Activated CD4-positive, alpha-beta T cell treated with anti-CD3 and anti-CD28 coated beads for 48 hours (primary cell): ENCODE results near the gene WNT6.

Source experiments
- DNase-seq: peaks from one replicate; pipeline ENCODE4 v3.0.0-alpha.2; 2020

The WNT6 gene

DNA sequence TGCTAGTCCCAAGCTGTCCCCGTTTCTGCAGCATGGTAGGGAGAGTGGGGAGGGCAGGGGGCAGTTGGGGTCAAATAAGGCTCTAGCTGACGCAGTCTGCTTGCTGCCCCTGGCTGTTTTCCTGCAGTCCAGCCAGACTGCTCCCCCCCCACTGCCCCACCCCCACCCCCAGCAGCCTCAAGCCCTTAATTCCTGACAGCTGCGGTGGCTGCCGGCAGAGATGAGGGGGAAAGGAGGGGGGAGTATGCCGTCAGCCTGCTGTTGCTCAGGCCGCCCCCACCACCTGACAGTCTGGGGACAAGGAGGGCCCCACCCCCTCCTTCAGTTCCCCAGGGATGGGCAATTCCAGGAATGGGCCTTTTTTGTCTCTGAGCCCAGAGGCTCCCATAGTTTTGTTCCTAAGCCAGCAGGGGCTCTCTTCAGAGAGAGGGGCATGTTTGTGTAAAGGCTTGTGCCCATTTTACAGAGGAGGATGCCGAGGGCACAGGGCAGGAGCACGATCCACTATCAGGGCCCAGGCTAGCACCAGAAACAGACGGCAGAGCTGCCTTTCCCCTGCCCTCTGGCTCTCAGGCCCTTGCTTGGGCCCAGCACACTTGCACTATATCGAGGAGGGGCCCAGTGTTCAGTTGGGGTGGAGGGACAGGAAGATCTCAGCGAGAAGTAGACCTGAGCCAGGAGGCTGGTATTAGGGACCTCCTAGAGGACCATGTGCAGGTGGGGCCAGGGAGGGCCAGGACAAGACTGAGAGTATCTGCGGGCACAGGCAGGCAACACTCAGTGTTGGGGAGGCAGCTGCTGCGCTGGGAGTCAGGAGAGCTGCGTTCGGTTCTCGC lies 19.5 kb downstream of the WNT6 start:
- DNase-seq: peak; percentile 10

DNA sequence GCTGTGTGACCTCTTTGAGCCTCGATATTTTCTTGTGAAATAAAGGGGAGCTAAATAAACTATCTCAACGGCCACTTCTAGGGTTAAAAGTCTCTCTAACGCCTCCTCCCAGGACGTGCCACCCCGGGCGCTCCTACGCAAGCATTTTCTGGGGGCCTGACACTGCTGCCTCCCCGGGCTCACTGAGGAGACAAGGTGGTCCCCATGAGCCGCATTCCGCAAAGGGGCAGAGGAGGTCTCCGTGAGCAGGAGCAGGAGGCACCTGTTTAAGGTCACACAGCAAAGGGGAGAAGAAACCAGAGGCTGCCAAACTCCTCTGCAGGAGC lies 20.1 kb downstream of the WNT6 start:
- no peak for DNase-seq

DNA sequence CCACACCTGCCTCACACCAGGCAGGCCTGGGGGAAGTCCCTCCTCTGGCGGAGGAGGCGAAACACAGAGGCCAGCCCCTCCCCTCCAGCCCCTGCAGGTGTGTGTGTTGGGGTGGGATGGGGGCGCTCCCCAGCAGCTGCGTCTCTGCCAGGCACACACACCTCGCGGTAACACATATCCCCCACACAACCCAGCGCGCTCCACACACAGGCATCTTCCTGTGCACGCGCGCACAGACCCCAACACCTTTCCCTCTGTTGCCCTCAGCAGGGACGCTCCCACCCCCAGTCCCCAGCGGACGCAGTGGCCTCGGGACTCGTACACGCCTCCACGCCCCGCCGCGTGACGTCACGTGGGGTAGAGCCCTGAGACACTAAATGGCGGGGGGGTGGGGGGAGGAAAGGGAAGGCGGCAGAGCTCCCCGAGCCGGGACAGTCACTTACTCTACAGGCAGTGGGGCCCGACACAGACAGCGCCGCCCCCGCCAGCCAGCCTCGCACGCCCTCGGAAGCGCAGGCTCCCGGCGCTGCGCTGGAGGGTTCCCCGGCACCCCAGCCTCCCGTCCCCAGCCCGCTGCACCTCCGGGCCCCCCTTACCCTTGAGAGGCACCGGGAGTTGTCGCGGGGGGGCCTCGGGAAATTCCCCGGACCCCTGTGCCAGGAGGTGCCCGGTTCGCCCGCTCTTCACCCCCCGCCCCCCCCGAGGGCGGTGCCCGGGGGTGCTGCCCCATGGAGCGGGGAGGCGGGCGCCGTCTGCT lies 20.7 kb downstream of the WNT6 start, which contains the start of gene WNT10A:
Gene WNT10A, plus strand, starts transcription at position 751 of the 757 bp plus-strand sequence. CDS start 144 bp downstream, outside the sequence.
- DNase-seq: peak; percentile 69

DNA sequence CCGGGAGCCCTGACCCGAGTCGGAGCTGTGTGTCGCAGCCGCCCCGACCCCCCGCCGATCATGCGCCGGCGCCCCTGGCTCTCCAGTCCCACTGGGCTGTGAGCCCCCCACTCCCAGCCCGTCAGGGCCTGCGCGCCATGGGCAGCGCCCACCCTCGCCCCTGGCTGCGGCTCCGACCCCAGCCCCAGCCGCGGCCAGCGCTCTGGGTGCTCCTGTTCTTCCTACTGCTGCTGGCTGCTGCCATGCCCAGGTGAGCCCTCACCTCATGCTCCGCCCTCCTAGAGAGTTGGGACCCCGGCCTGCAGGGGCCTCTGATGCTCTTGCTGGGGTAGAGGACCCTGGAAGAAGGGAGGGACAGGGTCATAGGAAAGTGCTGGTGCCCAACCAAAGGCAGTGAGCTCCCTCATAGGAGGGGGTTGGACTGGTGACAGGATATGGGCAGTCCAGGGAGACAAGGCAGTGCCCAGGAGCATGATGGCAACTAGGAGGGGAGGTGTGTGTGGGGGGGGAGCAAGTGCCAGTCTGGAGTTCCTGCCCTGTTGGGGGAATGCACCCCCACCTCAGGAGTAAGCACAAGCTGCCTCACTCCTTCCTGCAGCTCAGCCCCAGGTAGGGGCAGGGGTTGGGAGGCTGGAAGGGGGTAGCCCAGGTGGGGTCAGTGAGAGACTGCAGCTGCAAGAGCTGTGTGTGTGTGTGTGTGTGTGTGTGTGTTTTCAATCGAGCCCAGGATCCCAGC lies 21.4 kb downstream of the WNT6 start:
- no peak for DNase-seq

DNA sequence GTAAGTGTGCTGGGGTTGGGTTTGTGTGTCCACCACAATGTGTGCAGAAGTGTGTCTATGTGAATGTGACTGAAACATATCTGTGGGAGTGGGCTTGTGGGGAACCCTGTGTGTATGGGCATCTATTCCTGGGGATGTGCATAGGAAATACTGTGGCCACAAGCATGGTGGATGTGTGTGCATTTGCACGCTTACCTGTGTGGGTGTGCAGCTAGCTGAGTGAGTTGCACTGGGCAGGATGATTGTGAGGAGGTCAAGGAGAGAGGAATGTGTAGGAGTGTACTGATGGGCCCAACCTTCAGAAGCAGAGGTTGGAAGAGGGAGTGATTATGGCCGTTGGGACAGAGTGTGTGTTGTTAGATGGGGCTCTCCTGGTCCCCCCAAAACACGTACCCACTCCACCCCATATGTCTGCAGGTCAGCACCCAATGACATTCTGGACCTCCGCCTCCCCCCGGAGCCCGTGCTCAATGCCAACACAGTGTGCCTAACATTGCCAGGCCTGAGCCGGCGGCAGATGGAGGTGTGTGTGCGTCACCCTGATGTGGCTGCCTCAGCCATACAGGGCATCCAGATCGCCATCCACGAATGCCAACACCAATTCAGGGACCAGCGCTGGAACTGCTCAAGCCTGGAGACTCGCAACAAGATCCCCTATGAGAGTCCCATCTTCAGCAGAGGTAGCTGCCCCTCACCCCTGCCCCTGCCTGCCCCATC lies 22.3 kb downstream of the WNT6 start:
- peak; percentile 7 for DNase-seq

DNA sequence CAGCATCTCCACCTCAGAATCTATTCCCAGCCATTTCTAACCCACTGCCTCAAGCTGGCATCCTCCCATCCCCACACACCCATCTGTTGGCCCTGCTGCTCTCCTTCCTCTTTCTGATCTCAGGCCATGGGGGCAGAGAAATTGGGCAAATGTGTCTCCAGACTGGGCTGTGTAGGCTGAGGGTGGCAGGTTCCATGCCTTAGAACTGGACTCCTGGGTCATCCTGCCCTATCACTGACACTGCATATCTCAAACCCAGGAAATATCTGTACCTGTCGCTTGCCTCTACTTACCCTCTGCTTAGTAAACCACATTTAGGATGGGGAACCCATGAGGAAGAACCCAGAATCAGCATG lies 22.8 kb downstream of the WNT6 start:
- no peak for DNase-seq

DNA sequence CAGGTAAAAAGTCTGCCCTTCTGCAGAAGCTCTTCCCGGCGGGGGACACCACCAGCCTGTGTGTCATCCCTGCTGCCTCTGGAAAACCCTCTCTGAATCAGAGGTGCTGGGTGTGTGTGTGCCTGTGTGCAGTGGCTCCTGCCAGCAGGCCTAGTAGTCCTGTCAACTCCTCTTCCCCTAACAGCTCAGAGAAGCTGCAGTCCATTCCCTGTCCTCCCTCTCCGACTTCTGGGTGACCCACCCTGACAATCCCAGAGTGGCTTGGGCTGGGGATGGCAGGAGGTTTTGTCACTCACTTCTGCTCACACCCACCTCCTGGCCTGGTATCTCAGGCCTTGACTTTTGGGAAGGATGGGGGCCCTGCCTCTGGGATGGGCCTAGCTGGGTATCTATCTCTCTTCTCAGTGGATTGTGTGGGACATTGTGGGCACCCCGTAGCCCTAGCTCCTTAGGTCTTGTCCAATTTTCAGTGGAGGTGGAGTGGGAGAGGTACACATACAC lies 23.3 kb downstream of the WNT6 start:
- DNase-seq: peak; percentile 40

DNA sequence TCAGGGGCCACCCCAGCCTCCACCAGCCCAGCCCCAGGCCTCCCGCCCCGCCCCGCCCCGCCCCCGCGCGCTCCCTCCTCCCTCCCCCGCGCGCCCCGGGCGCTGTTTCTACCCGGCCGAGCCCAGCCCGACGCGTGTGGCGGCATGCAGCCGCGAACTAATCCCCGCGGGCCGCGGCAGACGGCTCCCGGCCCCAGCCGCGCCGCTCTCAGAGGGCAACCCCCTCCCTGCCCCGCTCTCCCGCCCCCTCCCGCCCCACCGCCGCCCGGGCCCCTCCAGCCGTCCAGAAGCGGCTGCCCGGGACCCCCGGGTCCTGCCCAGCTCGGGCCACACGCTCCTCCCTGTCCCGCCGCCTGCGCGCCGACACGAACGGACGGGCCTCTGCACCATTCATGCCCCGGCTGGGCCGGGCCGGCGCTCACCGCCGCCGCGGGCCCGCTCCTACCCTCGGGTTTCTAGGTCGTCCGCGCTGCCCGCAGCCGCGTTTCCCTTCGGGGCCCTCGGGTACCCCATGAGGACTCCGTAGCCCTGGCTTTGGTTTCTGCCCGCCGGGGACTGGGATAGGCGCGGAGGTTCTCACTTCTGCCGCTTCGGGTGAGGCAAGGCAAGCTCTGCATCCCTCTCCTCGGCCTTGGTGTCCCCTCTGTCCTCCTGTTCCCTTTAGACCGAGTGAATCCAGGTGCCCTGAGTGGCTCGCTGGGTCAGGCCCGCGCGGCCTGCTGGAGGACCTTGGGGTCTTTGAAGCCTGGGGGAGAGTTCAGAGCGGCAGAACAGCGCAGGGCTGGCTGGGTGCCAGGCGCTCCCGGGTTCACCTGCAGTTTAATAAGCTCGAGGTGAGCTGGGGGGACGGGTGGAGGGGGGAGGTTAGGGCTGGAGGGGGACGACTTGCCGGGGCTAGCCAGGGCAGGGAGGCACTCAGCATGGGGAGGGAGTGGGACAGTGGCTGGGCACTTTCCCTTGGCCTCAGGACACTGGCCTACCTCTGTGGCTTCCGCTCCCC lies 24.2 kb downstream of the WNT6 start:
- DNase-seq: no peak

DNA sequence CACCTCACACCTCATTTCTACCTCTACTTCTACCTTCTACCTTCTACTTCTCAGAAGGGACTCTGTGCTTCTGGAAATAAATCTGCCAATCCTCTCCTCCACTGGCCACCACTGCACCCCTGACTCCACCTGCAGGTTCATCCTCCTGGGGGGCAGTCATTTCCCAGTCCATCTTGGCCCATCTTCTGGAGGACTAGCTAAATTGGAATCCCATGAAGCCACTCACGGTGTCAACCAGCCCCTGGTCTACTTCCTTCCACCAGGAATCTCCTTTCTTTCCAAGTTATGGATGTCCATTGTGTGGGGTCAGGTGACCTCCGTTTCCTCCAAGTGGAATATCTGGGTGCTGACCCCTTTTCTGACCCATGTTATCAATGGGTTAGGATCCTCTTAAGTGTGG lies 24.9 kb downstream of the WNT6 start:
- no peak for DNase-seq

DNA sequence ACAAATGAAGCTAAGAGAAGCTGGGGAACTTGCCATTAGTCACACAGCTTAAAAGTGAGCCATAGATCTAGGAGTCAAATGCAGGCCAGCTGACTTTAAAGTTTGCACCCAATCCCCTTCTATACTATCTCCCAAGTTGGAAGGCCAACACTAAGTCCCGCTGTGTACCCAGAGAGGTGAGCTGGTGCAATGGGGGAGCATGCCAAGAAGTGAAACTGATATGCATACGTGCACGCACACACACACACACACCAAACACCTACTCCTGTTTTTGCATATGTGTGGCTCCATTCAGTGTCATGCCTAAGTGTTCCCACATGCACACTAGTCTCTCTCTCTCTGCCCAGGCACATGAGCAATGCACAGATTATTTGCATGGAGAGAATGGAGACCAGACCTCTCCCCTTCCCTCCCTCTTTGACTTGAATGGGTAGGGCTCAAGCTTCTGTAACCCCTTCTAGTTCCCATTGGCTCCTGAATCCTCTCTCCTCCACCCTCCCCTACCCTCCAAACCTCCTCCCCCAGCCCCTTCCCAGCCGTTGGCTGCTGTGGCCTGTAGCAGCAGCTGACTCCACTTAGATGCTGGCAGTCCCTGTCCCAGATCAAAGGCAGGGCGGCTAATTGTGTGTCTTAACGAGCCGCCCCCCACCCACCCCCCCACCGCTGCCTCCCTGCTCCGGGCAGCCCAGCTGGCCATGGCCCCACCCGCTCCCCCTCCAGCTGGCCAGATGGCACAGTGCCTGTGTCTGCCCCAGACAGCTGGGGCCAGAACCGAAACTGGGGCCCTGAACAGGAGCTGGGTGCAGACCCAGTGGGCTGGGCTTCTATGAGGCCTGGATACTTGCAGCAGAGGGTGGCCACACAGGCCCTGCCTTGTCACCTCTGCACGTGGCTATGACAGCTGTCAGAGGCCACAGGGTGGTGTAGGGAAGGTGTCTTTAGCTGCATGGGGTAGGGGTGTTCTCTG lies 26.7 kb downstream of the WNT6 start:
- DNase-seq: no peak

DNA sequence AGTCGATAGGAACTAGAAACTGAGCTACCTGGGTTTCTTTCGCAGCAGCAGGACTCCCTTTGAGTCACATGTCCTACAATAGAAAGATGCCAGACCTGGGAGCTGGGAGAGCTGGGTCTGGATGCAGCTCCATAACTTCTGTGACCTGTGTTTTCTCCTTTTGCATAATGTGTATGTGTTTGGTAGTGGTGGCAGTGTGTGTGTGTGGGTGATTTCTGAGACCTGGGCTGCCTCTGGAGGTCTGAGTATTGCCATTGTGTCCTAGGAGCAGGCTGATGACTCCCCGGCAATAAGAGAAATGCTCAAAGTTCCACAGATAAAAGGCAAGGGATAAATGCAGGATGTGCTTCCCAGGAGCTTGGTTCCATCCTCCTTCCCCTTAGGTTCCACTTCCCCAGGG lies 27.5 kb downstream of the WNT6 start:
- no peak for DNase-seq

DNA sequence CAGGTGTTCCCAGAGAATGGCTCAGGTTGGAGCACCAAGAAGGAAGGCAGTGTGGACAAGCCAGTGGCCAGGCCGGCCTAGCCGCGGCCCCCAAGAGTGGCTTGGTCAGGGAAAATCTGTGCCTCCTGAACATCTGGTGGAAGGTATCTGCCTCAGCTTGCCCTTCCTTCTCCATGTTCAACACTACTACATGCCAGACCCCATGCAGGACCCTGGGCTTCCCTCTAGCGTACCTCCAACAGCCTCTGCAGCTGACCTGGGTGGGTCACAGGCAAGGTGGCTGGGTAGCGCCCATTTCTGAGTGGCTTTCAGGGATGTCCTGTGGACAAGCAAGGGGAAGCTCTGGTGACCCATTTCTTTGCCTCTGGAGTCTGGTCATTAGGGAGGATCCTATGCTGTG lies 28.7 kb downstream of the WNT6 start:
- no peak for DNase-seq

DNA sequence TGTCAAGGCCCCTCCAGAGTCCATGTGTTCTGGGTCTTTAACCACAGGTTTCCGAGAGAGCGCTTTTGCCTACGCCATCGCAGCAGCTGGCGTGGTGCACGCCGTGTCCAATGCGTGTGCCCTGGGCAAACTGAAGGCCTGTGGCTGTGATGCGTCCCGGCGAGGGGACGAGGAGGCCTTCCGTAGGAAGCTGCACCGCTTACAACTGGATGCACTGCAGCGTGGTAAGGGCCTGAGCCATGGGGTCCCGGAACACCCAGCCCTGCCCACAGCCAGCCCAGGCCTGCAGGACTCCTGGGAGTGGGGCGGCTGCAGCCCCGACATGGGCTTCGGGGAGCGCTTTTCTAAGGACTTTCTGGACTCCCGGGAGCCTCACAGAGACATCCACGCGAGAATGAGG lies 30.3 kb downstream of the WNT6 start:
- no peak for DNase-seq

DNA sequence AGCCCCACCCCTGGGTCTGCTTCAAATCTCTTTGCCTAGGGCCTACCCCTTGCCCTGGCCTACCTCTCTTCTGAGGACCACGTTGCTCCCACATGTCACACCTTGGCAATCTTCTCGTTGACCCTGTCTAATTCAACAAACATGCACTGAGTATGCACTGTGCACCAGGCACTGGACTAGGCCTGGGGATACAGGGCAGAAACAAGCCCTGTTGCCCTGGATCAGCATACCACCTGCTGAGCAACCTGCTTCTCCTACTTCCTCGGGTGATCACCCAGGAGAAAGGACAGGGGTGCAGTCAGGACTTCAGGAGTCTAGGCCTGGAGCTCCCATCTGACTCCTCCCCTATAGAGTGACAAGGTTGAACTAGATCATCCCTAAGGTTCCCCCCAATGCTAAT lies 30.8 kb downstream of the WNT6 start:
- no peak for DNase-seq

DNA sequence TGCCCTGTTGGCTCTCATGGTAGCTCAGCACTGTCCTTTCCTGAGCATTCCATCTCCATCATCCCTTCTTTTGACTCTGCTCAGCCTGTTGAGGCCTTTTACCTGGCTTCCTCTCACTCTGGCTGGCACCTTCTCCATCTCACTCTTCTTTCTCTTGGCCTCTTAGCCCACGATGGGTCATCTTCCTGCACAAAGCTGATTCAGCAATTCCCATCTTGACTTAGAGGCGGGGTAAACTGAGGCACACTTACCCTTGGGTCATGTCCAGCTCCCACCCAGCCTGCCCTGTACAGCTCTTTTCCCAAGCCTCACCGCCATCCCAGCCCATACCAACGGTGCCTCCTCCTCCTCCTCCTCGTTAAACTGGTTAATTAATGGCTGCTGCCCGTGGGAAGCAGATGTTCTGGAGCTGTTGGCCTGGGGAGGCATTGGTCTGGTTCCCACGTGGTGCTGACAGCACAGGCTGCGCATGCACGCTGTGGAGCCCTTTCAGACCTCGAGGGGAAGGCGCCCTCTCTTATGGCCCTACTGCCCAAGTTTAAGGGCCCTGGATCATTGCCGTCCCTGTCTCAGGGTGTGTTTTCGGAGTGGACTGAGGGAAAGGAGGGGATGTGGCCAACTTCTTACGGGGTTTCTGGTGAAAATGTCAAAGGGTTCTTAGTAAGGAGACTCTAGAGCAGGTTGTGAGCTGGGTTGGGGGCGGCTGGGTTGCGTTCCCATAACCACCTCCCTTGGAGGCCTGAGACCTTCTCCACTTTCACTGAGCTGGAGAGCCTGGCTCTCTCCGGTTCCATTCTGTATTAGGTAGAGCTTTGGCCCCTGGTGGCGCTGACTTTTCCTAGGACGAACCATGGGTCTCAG lies 31.9 kb downstream of the WNT6 start:
- no peak for DNase-seq

DNA sequence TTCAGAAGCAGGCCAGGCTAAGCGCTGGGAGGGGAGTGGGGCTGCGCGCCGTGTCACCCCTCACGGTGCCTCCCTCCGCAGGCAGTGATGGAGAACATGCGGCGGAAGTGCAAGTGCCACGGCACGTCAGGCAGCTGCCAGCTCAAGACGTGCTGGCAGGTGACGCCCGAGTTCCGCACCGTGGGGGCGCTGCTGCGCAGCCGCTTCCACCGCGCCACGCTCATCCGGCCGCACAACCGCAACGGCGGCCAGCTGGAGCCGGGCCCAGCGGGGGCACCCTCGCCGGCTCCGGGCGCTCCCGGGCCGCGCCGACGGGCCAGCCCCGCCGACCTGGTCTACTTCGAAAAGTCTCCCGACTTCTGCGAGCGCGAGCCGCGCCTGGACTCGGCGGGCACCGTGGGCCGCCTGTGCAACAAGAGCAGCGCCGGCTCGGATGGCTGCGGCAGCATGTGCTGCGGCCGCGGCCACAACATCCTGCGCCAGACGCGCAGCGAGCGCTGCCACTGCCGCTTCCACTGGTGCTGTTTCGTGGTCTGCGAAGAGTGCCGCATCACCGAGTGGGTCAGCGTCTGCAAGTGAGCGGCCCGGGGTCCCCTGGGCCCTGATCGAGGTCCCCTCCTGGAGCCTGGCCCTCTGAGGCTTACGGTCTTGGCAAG lies 33.2 kb downstream of the WNT6 start:
- DNase-seq: peak; percentile 86

DNA sequence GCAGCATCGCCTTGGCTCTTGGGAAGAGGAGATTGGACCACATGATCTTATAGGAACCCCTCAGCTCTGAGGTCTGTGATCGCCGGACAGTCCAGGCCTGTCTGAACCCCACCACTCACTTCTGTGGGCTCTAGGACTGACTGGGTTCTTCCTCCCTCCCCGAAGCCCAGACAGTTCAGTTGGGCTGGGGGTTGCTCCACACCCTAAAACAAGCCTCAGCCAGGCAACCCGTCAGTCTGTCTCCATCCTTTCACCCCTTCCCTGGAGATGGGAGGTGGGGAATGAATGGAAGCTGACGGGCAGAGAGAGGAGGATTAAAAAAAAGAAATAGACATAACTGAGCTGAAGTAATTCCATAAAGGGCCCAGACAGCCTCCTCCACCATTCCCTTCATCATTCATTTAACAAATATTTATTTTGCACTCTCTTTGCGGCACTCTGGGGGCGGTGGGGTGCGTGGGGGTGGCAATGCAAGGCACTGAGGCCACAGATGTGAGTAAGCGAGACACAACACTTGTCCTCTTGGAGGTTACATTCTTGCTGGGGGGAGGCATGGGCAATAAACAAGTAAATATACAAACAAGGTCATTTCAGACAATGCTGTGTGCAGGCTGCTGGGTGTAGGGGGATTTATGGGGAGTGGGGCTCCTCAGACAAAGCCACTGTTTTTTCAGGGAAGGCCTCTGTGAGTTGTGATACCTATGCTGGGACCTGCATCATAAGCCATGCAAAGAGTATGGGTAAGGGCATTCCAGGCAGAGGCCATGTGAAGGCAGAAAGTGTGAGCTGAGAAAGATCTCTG lies 33.9 kb downstream of the WNT6 start:
- DNase-seq: peak; percentile 34
